Measurements from ENCODE around the gene TMEM63C.

DNA sequence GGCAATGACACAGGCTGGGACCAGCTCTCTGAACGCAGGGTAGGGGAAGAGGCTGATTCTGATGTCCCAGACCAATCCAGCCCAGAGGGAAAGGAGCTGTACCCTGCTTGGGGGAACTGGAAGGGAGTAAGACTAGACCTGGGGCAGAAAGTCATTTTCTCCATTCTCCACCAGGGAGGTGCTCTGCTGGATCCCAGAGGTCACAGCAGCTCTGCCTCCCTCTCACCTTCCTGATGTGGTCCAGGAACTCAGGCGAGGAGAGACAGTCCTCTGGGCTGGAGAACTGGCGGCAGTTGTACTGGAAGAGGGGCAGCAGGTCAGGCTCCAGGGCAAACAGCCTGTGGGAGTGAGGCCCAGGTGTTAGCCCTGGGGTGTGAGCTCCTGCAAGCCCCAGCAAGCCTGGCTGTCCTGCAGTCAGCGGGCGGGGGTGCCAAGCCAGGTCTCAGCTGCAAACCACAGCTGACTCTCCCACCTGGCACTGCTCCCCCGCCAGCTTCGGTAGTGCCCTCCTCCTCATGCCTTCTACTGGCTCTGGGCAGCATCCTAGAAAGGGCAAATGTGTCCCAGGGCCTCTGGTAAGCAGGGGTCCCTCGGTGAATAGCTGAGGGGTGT lies 87.5 kb downstream of the TMEM63C start:
- TF ChIP-seq RAD21 (IDR thresholded peaks at IDR 0.05; ENCODE audit: low read depth) (no peak), TEAD4 (IDR thresholded peaks at IDR 0.05) (no peak), TAF1 (IDR thresholded peaks at IDR 0.05; ENCODE audit: low read depth) (no peak), FOXM1 (IDR thresholded peaks at IDR 0.05; ENCODE audit: borderline replicate concordance, low read depth) (no peak), YY1 (IDR thresholded peaks at IDR 0.05; ENCODE audit: low read depth) (no peak)
- TF ChIP-seq, protein P1, sequence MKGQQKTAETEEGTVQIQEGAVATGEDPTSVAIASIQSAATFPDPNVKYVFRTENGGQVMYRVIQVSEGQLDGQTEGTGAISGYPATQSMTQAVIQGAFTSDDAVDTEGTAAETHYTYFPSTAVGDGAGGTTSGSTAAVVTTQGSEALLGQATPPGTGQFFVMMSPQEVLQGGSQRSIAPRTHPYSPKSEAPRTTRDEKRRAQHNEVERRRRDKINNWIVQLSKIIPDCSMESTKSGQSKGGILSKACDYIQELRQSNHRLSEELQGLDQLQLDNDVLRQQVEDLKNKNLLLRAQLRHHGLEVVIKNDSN (IDR thresholded peaks at IDR 0.05): no peak
- TF ChIP-seq, protein P2, sequence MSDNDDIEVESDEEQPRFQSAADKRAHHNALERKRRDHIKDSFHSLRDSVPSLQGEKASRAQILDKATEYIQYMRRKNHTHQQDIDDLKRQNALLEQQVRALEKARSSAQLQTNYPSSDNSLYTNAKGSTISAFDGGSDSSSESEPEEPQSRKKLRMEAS (IDR thresholded peaks at IDR 0.05): no peak
- TF ChIP-seq, protein P3, sequence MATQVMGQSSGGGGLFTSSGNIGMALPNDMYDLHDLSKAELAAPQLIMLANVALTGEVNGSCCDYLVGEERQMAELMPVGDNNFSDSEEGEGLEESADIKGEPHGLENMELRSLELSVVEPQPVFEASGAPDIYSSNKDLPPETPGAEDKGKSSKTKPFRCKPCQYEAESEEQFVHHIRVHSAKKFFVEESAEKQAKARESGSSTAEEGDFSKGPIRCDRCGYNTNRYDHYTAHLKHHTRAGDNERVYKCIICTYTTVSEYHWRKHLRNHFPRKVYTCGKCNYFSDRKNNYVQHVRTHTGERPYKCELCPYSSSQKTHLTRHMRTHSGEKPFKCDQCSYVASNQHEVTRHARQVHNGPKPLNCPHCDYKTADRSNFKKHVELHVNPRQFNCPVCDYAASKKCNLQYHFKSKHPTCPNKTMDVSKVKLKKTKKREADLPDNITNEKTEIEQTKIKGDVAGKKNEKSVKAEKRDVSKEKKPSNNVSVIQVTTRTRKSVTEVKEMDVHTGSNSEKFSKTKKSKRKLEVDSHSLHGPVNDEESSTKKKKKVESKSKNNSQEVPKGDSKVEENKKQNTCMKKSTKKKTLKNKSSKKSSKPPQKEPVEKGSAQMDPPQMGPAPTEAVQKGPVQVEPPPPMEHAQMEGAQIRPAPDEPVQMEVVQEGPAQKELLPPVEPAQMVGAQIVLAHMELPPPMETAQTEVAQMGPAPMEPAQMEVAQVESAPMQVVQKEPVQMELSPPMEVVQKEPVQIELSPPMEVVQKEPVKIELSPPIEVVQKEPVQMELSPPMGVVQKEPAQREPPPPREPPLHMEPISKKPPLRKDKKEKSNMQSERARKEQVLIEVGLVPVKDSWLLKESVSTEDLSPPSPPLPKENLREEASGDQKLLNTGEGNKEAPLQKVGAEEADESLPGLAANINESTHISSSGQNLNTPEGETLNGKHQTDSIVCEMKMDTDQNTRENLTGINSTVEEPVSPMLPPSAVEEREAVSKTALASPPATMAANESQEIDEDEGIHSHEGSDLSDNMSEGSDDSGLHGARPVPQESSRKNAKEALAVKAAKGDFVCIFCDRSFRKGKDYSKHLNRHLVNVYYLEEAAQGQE (IDR thresholded peaks at IDR 0.05; ENCODE audit: low read depth): no peak
